ENCODE measurements around the gene TCF12. TPM values are rescaled to one million over a fixed set of nuclear protein-coding genes. Genes with fewer than 3 reads are reported as not detected.

TCF12 gene
- total RNA-seq, 1 experiment from 2014 or later, result 102 TPM

DNA sequence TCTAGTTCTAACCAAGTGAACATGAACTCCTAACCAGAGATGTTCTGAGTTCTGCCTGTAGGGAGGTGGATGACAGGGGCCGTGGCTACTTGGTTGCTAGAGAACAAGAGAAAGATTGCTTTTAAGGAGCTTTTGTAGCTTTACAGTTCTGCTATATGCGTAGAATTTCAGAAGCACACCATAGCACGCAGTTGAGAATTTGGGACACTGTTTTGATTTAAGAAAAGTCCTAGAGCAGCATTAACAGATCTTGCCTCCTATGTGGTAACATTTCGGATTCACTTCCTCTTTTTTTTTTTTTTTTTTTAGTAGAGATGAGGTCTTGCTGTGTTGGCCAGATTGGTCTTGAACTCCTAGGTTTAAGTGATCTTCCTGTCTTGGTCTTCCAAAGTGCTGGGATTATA is 181.7 kb downstream of the TCF12 start:
- ATAC-seq, result no peak
- intact Hi-C loops (cut with micrococcal nuclease; ENCODE audit: unreplicated experiment), result no loop called here

GRCh38 chr15:57102858-57103257 is 184.4 kb downstream of the TCF12 start:
- DNase-seq (ENCODE audit: low read depth, low spot score) (no peak), ATAC-seq (no peak)
- H3K27me3 ChIP-seq (ENCODE audit: control insufficient read depth, insufficient read depth, low read length), result no peaks in the 10 kb centered on the region
- no peak overlapping the region for H3K27ac ChIP-seq (ENCODE audit: low read length)
- H3K4me3 ChIP-seq (ENCODE audit: low read depth in 2 of 2, low read length in 2 of 2), result no peak overlapping the region
- CTCF ChIA-PET, result no interaction called here
- POLR2A ChIA-PET, result no interaction called here
- no peak for TF ChIP-seq SIN3A (IDR thresholded peaks at IDR 0.05; ENCODE audit: borderline replicate concordance, insufficient read depth, low read depth, low read length)
- no peak for TF ChIP-seq TCF7L2 (IDR thresholded peaks at IDR 0.05; ENCODE audit: low read depth, low read length)
- H3K4me1 ChIP-seq (ENCODE audit: control insufficient read depth, insufficient read depth, low read length), result no peaks in the 10 kb centered on the region
- in situ Hi-C loops (cut with HindIII; ENCODE audit: low pct_unique_long_range_greater_than_20kb, low sequenced_read_pairs), result no loop called here
- BruUV-seq (replicated peaks), result no TSS peak
- intact Hi-C loops (cut with micrococcal nuclease; ENCODE audit: unreplicated experiment), result no loop called here
- H3K9me3 ChIP-seq (ENCODE audit: control insufficient read depth, insufficient read depth, low read depth, low read length), result no peaks in the 10 kb centered on the region
- H3K36me3 ChIP-seq (ENCODE audit: control insufficient read depth, insufficient read depth, low read length), result no peaks in the 10 kb centered on the region

More for the DNA sequence above, 181.7 kb downstream of the TCF12 start:
- Histone ChIP-seq H3K27ac (ENCODE audit: low read length) (no peak overlapping the region), H3K9me3 (ENCODE audit: control insufficient read depth, insufficient read depth, low read depth, low read length) (no peaks in the 10 kb centered on the region), H3K4me1 (ENCODE audit: control insufficient read depth, insufficient read depth, low read length) (no peaks in the 10 kb centered on the region), H3K27me3 (ENCODE audit: control insufficient read depth, insufficient read depth, low read length) (no peaks in the 10 kb centered on the region), H3K4me3 (ENCODE audit: low read depth in 2 of 2, low read length in 2 of 2) (no peak overlapping the region), H3K36me3 (ENCODE audit: control insufficient read depth, insufficient read depth, low read length) (no peaks in the 10 kb centered on the region)
- POLR2A ChIA-PET, result no interaction called here
- CTCF ChIA-PET, result no interaction called here
- TSS peak; percentile 3 for BruUV-seq (replicated peaks)
- in situ Hi-C loops (cut with HindIII; ENCODE audit: low pct_unique_long_range_greater_than_20kb, low sequenced_read_pairs), result no loop called here
- TF ChIP-seq SIN3A (IDR thresholded peaks at IDR 0.05; ENCODE audit: borderline replicate concordance, insufficient read depth, low read depth, low read length) (no peak), TCF7L2 (IDR thresholded peaks at IDR 0.05; ENCODE audit: low read depth, low read length) (no peak), CTCF (IDR thresholded peaks at IDR 0.05) (no peak), POLR2AphosphoS5 (IDR thresholded peaks at IDR 0.05; ENCODE audit: low read depth, low read length) (no peak), REST (IDR thresholded peaks at IDR 0.05; ENCODE audit: insufficient read depth in 1 of 2, low read depth in 2 of 2, low read length in 1 of 2) (no peak)
- no peak for DNase-seq (ENCODE audit: low read depth, low spot score)

DNA sequence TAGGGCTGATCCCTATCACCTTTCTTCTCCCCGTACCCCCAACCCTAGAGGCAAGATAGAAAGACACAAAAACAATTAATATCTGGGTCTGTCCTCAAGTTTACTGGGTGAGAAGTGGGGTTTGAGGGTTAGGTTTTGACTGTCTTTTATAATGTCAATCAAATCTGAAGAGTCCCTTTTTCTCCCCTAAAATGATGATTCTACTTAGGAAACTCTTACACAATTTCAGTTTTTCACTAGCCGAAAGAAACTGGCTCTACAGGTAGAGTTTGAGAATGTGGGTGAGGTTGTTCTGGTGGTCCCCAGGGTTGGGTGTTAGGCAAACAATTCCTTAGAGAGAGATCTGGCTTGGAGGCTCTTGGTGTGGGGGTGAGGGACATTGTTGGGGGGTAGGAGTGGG is 189.9 kb downstream of the TCF12 start:
- POLR2A ChIA-PET, result no interaction called here

More for the DNA sequence above, 189.9 kb downstream of the TCF12 start:
- H3K4me1 ChIP-seq (ENCODE audit: control insufficient read depth, insufficient read depth, low read length), result no peaks in the 10 kb centered on the region; the same call in 1 of the 2 replicates
- no peak for DNase-seq (ENCODE audit: low read depth, low spot score)
- H3K27ac ChIP-seq (ENCODE audit: low read length), result no peak overlapping the region
- H3K9me3 ChIP-seq (ENCODE audit: control insufficient read depth, insufficient read depth, low read depth, low read length), result no peaks in the 10 kb centered on the region
- no peak overlapping the region for H3K4me3 ChIP-seq (ENCODE audit: low read depth in 2 of 2, low read length in 2 of 2)
- no TSS peak for BruUV-seq (replicated peaks)
- H3K27me3 ChIP-seq (ENCODE audit: control insufficient read depth, insufficient read depth, low read length), result no peaks in the 10 kb centered on the region
- TF ChIP-seq REST (IDR thresholded peaks at IDR 0.05; ENCODE audit: insufficient read depth in 1 of 2, low read depth in 2 of 2, low read length in 1 of 2) (no peak), POLR2AphosphoS5 (IDR thresholded peaks at IDR 0.05; ENCODE audit: low read depth, low read length) (no peak), TCF7L2 (IDR thresholded peaks at IDR 0.05; ENCODE audit: low read depth, low read length) (no peak), SIN3A (IDR thresholded peaks at IDR 0.05; ENCODE audit: borderline replicate concordance, insufficient read depth, low read depth, low read length) (no peak), CTCF (IDR thresholded peaks at IDR 0.05) (no peak)
- in situ Hi-C loops (cut with HindIII; ENCODE audit: low pct_unique_long_range_greater_than_20kb, low sequenced_read_pairs), result no loop called here
- CTCF ChIA-PET, result no interaction called here
- no peaks in the 10 kb centered on the region for H3K36me3 ChIP-seq (ENCODE audit: control insufficient read depth, insufficient read depth, low read length)
- no peak for ATAC-seq
- intact Hi-C loops (cut with micrococcal nuclease; ENCODE audit: unreplicated experiment), result no loop called here
